ENCODE results near the gene TMEM255A.

Gene TMEM255A

DNA sequence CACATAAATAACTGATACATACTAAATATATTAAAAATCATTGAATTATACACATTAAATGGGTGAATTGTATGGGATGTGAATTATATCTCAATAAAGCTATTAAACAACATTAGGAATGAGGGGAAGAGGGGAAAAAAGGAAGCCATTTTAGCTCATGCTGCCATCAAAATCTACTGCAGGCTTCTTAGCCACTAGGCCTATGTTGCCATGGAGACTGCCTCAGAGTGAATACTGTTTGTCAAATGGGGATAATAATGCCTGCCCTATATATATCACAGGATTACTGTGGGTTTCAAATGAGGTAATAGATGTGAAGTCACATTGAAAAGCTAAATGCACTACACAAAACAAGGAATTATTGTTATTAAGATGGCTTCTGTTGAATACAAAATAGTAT is 21.2 kb downstream of the TMEM255A start:
- Mint-ChIP-seq H3K27ac (no peak overlapping the region), H3K4me3 (no peak overlapping the region), H3K4me1 (peaks cover 4% of the 10 kb centered on the region), H3K27me3 (no peaks in the 10 kb centered on the region), H3K9me3 (no peaks in the 10 kb centered on the region), H3K36me3 (no peaks in the 10 kb centered on the region)

DNA sequence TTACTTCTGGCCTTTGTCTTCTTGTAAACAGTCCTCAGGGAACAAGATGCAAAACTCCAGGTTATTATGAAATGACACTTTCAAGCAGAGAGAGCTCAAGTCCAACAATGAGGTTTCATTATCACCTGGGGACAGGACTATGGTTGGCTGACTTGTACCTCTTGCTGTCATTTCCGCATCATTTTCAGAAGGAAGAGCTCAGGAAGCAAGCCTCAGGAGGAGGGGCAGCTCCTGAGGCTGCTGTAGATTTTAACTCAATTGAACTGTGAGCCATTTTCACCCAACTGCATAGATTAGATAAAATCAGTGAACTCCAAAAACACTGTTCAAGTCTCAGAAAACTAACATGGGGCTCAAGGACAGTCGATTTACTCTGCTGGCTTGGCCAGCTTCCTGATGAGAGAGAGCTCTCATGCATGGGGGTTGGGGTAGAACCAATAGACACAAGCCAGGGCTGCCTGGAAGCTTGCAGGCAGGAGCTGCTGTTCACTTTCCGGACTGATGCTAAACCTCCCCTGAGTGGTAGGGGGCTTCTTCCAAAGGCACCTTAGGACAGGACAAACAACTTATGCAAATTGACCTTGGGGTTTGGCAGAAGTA is 23.6 kb downstream of the TMEM255A start:
- Mint-ChIP-seq H3K27me3 (no peaks in the 10 kb centered on the region), H3K4me3 (no peak overlapping the region), H3K36me3 (no peaks in the 10 kb centered on the region), H3K9me3 (no peaks in the 10 kb centered on the region), H3K27ac (no peak overlapping the region), H3K4me1 (no peaks in the 10 kb centered on the region)

DNA sequence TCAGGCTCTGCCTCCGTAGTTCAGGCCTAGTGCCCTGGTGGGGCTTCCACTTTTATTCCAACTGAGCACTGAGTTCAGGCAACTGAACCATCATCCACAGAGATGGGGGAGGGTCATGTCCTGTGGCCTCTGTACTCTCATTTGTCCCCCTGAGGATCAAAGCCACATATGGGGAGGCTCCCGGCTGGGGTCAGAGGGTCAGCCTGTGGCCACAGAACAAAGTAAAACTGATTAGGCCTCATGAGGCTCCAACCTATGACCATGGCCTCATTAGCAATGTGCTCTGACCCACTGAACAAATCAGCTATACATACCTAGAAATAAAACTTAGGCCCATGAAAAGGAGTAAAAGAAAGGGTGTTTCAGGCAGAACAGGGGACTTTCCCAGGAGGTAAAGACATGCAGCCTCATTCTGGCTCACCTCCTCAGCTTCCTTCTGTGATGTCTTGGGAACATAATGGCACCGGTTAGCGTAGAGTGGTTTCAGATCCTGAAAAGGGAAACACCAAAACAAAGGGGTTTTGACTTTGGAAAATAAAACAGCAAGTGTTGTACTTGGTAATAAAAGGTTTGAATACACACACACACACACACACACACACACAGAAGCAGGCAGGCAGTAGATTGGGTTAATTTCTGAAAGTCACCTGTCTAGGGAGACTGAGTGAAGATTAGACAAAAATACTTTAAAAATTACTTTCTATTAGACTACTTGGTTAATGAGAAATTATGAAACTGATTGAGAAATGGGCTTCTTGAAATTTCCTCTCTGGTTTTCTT is 24.3 kb downstream of the TMEM255A start:
- Mint-ChIP-seq H3K9me3 (no peaks in the 10 kb centered on the region), H3K36me3 (no peaks in the 10 kb centered on the region), H3K27me3 (no peaks in the 10 kb centered on the region), H3K27ac (no peak overlapping the region), H3K4me3 (no peak overlapping the region), H3K4me1 (no peaks in the 10 kb centered on the region)

DNA sequence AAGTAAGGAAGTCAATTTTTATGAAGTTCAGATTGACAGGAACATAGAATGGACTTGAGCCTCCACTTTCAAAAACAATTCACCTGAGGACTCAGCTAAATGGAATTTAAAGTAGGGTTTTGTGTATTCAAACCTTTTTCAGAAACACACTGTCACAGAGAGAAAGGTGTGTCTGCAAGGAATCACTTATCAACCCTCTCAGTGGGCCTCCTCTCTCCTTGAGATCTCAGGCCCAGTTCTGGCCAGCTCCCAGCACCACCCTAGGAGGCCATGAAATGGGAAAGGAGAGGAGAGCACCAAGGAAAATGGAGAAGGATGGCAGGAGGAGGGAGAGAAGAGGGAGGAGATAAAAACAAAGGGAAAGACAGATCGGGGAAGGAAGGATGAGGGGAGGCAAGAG is 28.6 kb downstream of the TMEM255A start:
- H3K36me3 Mint-ChIP-seq = no peaks in the 10 kb centered on the region
- H3K4me1 Mint-ChIP-seq = no peaks in the 10 kb centered on the region
- no peak overlapping the region for H3K4me3 Mint-ChIP-seq
- no peaks in the 10 kb centered on the region for H3K27me3 Mint-ChIP-seq
- H3K9me3 Mint-ChIP-seq = no peaks in the 10 kb centered on the region
- H3K27ac Mint-ChIP-seq = no peak overlapping the region

DNA sequence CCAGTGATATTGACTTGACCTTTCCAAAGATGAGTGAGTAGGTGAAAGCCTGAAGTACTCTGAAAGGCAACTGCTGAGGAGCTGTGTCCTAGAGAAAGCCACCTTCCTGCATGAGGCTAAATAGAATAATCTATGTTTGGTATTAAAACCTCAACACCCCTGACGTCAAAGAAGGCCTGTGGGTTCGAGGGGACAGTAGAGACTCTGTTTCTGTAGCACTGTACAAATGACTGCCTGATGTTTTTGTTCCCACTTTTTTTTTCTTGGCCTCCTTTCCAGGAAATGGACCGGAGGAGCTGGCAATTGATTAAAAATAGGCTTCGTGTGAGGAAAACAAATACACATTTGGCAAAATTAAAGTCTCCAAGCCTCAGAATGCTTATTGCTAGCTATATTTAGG is 29.5 kb downstream of the TMEM255A start:
- Mint-ChIP-seq H3K4me3 (no peak overlapping the region), H3K4me1 (no peaks in the 10 kb centered on the region), H3K9me3 (no peaks in the 10 kb centered on the region), H3K27me3 (no peaks in the 10 kb centered on the region), H3K27ac (no peak overlapping the region), H3K36me3 (no peaks in the 10 kb centered on the region)

DNA sequence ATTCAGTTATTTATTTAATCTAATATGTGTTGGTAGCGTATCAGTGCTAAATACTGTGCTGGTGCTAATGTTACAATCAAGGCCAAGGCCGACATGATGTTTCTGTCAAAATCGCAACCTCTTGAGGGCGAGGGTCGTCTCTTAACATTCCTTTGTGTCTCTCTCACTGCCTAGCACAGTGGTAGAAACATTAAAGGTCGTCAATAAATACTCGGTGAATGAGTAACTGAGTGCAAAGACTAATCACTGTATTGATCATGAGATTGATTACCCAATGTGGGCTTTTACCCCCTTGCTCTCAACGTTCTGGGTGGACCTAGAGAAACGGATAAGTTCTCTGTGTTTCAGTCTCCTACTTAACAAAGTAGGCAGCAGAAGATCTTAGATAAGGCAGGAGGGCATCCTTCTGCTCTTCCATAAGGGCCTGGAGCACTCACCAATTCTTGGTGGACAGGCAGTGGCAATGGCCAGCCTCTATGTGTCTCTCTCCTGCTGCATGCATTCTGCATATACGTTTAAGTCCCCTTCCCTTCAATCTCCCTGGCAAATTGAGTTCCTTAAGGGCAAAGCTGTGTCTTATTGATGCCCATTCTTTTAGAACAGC is 30.1 kb downstream of the TMEM255A start:
- H3K9me3 Mint-ChIP-seq = no peaks in the 10 kb centered on the region
- no peaks in the 10 kb centered on the region for H3K36me3 Mint-ChIP-seq
- H3K4me1 Mint-ChIP-seq = no peaks in the 10 kb centered on the region
- no peak overlapping the region for H3K4me3 Mint-ChIP-seq
- no peak overlapping the region for H3K27ac Mint-ChIP-seq
- no peaks in the 10 kb centered on the region for H3K27me3 Mint-ChIP-seq

DNA sequence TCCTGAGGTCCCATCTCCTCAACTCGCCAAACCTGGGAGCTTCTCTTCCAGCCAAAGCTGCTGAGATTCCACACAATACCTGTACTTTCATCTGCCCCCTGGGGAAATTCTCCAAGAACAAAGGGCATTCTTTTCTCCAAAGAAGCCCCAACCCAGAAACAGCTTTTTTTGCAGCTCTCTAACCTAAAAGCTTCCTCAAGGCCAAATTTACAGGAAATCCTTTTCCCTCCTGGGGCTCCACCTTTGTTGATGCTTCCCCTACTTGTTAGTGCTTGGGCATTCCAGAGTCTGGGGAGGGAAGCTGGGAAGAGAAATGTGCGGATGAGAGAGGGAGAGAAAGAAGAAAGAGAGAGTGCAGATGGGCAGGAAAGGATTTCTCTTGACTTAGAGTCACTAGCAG is 36.3 kb downstream of the TMEM255A start:
- Mint-ChIP-seq H3K27ac (no peak overlapping the region), H3K9me3 (no peaks in the 10 kb centered on the region)

DNA sequence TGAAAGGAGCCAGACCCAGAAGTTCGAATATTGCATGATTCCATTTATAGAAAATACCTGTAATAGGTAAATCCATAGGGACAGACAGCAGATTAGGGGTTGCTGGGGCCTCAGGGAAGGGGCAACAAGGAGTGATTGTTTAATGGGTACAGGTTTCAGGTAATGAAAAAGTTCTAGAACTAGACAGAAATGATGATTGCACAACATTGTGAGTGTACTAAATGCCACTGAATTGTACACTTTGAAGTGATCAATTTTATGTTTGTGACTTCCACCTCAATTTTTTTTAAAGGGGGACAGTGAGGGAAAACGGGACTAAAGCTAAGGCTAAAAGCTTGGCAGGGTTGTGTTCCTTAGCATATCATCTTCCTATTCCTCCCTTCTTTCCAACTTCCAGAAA is 37.1 kb downstream of the TMEM255A start:
- Mint-ChIP-seq H3K36me3 (no peaks in the 10 kb centered on the region), H3K27me3 (no peaks in the 10 kb centered on the region), H3K4me3 (no peak overlapping the region), H3K9me3 (no peaks in the 10 kb centered on the region), H3K4me1 (peaks cover 10% of the 10 kb centered on the region), H3K27ac (no peak overlapping the region)

More for the DNA sequence above, 36.3 kb downstream of the TMEM255A start:
- peaks cover 2% of the 10 kb centered on the region for H3K4me1 Mint-ChIP-seq
- no peaks in the 10 kb centered on the region for H3K27me3 Mint-ChIP-seq
- no peak overlapping the region for H3K4me3 Mint-ChIP-seq
- no peaks in the 10 kb centered on the region for H3K36me3 Mint-ChIP-seq

DNA sequence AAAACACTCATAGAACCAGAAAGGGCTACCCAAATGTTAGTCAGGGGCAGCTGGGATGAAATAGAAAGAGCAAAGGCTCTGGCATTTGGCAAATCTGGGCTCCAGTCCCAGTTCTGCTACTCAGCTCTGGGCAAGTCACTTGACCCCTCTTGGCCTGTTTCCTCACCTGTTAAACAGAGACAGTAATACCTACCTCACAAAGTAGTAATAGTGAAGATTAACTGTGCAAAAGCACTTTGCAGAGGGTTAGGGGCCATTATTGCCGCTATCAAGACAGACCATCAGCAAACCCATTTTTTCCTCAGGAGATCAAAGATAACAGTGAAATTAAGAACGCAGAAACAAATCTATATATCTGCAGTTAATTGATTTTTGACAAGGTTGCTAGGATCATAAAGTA is 40.0 kb downstream of the TMEM255A start:
- no peaks in the 10 kb centered on the region for H3K9me3 Mint-ChIP-seq
- no peaks in the 10 kb centered on the region for H3K27me3 Mint-ChIP-seq
- no peaks in the 10 kb centered on the region for H3K36me3 Mint-ChIP-seq
- H3K27ac Mint-ChIP-seq = no peak overlapping the region
- peaks cover 15% of the 10 kb centered on the region for H3K4me1 Mint-ChIP-seq
- H3K4me3 Mint-ChIP-seq = no peak overlapping the region

DNA sequence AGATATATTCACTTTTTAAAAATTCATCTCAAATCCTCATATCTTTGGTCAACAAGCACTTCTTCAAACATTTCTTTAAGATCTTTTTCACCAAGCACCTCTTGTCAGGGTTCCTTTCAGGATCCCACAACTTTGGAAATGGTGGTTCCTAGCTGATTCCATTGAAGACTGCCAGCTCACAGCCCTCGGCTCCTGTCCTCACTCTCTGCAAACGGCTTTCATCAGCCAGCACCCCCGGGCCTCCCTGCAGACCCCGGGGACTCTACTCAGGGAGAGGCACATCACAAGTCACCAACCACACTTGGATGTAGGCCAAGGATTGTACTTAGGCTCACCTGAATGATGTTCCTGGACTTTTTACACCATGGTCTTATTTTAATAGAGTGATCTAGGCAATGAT is 40.7 kb downstream of the TMEM255A start:
- Mint-ChIP-seq H3K4me1 (peaks cover 15% of the 10 kb centered on the region), H3K36me3 (no peaks in the 10 kb centered on the region), H3K27ac (no peak overlapping the region), H3K4me3 (no peak overlapping the region), H3K9me3 (no peaks in the 10 kb centered on the region), H3K27me3 (no peaks in the 10 kb centered on the region)

DNA sequence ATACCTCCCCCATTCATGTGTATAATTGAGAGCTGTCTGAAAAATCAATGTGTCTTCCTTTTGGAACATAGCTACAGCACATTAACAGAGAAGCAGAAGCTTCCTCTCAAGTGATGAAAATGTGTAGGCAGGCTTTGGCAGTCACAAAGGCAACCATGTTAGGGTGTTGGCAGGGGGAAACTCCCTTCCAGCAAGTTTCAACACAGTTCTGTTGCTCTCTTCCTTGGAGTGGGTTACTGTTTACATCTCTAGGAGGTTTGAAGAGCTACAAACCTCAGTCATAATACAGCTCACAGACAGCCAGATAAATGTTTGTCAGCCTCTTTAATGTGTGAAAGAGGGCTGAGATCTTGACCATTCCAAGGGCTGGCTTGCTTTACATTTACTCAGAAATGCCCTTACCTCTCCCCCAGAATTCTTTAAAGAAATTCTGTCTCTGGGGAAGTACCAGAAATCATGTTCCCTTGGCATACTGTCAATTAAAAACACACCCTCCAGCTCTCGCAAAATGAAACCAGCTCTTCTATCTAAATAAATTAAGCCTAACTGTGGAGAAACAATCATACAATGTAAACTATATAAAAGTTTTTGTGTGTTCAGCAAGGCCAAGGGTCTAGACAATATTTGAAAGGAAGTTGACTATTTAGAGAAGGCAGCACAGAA is 41.8 kb downstream of the TMEM255A start:
- no peak overlapping the region for H3K4me3 Mint-ChIP-seq
- peaks cover 15% of the 10 kb centered on the region for H3K4me1 Mint-ChIP-seq
- no peaks in the 10 kb centered on the region for H3K9me3 Mint-ChIP-seq
- peak overlapping the region; percentile 43 for H3K27ac Mint-ChIP-seq
- H3K36me3 Mint-ChIP-seq = no peaks in the 10 kb centered on the region
- no peaks in the 10 kb centered on the region for H3K27me3 Mint-ChIP-seq

DNA sequence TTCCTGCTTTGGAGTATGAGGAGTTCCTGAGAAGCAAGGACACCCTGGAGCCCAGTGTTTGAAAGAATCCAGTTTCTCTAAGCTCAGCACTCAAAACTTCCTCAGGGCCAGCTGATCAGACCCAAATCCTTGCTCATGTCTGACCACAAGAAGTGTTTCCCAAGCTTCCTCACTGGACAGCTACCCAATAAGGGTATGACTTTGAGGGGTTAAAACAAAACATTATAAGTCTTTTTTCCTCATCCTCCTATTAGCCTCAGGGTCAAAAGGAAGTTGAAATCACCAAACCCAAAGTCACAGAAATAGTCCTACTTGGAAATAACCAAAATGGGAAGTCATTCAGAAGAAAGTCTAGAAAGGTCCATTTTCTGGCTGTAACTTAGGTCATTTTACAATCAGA is 46.9 kb downstream of the TMEM255A start:
- no peaks in the 10 kb centered on the region for H3K9me3 Mint-ChIP-seq
- H3K36me3 Mint-ChIP-seq = no peaks in the 10 kb centered on the region
- no peak overlapping the region for H3K4me3 Mint-ChIP-seq
- H3K27ac Mint-ChIP-seq = no peak overlapping the region
- peaks cover 7% of the 10 kb centered on the region for H3K4me1 Mint-ChIP-seq
- H3K27me3 Mint-ChIP-seq = no peaks in the 10 kb centered on the region

DNA sequence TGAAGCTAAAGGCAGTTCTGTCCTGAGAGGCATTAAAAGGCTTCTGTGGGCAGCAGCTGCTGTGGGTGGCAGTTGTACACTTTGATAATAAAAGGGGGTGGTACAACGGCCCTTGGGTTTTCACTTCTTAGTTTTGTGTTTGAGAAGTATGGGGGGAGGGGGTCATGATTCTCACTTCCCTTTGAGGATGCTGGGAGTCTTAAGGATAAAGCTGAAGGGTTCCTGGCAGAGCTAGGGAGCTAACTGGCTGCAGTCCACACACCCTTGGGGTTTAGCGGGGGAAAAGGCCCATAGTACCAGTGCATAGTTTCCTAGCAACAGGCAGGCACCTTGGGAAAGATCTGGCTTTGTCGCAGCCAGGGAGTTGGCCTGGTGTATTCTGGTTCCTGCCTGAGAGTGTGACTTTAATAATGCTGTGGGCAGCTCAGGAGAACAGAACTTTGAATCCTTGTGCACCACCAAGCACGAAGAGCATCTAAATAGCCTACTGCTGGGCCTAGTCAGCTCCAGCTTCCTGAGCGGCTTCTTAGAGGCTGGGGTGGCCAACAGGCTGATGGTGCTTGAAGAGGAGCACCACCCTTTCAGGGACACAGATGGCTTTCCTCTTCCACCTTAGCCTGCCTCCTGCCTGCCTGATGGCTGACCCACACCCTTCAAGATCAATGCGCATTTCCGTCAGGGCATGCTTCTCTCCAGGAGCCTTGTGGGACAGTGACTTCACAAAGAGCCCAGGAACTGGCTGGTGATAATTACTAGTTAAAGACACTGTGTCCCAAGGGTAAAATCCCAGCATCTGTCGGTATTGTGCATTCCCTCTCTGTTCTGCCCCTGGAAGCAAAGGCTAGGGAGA is 48.2 kb downstream of the TMEM255A start:
- Mint-ChIP-seq H3K27ac (no peak overlapping the region), H3K4me1 (peaks cover 2% of the 10 kb centered on the region)

DNA sequence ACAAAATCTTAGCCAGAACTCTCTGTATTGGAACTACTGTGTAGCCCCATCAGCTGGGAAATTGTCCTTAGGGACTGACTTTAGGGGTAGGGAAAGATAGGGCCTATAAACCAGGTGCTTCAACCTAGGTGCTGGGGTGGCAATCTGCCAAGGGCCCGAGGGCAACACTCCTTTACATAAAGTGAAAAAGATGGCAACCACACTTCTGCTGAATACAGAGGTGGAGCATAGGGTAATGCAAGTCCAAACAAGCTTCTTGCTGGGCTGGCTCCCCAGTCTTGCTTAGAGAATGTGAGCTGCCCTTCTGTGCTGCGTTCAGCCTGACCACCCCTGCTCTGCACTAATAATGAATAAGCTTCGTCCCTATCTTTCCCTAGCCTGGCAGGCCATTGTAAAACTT is 50.9 kb downstream of the TMEM255A start:
- Mint-ChIP-seq H3K4me3 (no peak overlapping the region), H3K9me3 (no peaks in the 10 kb centered on the region), H3K36me3 (peaks cover 2% of the 10 kb centered on the region), H3K27ac (no peak overlapping the region), H3K27me3 (no peaks in the 10 kb centered on the region), H3K4me1 (peaks cover 22% of the 10 kb centered on the region)

More for the DNA sequence above, 48.2 kb downstream of the TMEM255A start:
- no peaks in the 10 kb centered on the region for H3K36me3 Mint-ChIP-seq
- no peaks in the 10 kb centered on the region for H3K9me3 Mint-ChIP-seq
- no peak overlapping the region for H3K4me3 Mint-ChIP-seq
- no peaks in the 10 kb centered on the region for H3K27me3 Mint-ChIP-seq

DNA sequence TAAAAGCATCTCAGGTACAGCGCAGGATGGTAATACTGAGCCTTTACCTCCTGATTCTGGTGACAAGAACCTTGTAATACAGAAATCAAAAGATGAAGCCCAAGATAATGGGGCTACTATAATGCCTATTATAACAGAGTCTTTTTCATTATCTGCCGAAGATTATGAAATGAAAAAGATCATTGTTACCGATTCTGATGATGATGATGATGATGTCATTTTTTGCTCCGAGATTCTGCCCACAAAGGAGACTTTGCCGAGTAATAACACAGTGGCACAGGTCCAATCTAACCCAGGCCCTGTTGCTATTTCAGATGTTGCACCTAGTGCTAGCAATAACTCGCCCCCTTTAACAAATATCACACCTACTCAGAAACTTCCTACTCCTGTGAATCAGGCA is 57.5 kb downstream of the TMEM255A start:
- H3K36me3 Mint-ChIP-seq = peaks cover 9% of the 10 kb centered on the region
- H3K4me3 Mint-ChIP-seq = no peak overlapping the region
- no peaks in the 10 kb centered on the region for H3K9me3 Mint-ChIP-seq
- no peak overlapping the region for H3K27ac Mint-ChIP-seq
- H3K27me3 Mint-ChIP-seq = no peaks in the 10 kb centered on the region
- peaks cover 49% of the 10 kb centered on the region for H3K4me1 Mint-ChIP-seq

All from activated naive CD4-positive, alpha-beta T cell treated with anti-CD3 and anti-CD28 coated beads, Interleukin-2, amount 50 U/mL, for 24 hours (primary cell).